ENCODE results near the gene TEX36. TPM values are rescaled to one million over a fixed set of nuclear protein-coding genes. Genes with fewer than 3 reads are reported as not detected.

Gene TEX36
- total and polyA plus RNA-seq, 2 of the 13 experiments (the other 11 are each of a cell fraction or from before 2014, with no cell fraction given), result not detected

- TF ChIP-seq PLSCR1 (CRISPR knock-in tag; IDR thresholded peaks at IDR 0.05; ENCODE audit: borderline replicate concordance) (no peak; the same call in 1 of the 2 replicates), USF2 (IDR thresholded peaks at IDR 0.05; ENCODE audit: low read depth, low read length) (no peak), USF2 (CRISPR knock-in tag; IDR thresholded peaks at IDR 0.05; ENCODE audit: borderline replicate concordance) (no peak), PAF1 (CRISPR knock-in tag; IDR thresholded peaks at IDR 0.05) (no peak), ZNF839 (CRISPR knock-in tag; IDR thresholded peaks at IDR 0.05; ENCODE audit: borderline replicate concordance) (no peak; the same call in 1 of the 2 replicates), SUZ12 (IDR thresholded peaks at IDR 0.05; ENCODE audit: low read depth, low read length) (no peak), JUND (CRISPR knock-in tag; IDR thresholded peaks at IDR 0.05) (peak; percentile 39; the same call in 1 of the 2 replicates), ZNF749 (CRISPR knock-in tag; IDR thresholded peaks at IDR 0.05; ENCODE audit: borderline replicate concordance) (peak; percentile 59; the same call in 1 of the 2 replicates), ZNF772 (CRISPR knock-in tag; IDR thresholded peaks at IDR 0.05) (peak; percentile 87; the same call in 1 of the 2 replicates), PHF8 (CRISPR knock-in tag; IDR thresholded peaks at IDR 0.05) (peak; percentile 93), PBX3 (CRISPR knock-in tag; IDR thresholded peaks at IDR 0.05; ENCODE audit: borderline replicate concordance) (peak; percentile 76; the same call in 1 of the 2 replicates), NFE2 (CRISPR knock-in tag; IDR thresholded peaks at IDR 0.05) (no peak), ZNF382 (CRISPR knock-in tag; IDR thresholded peaks at IDR 0.05; ENCODE audit: borderline replicate concordance) (no peak), ELF4 (CRISPR knock-in tag; IDR thresholded peaks at IDR 0.05; ENCODE audit: borderline replicate concordance) (peak; percentile 77; the same call in 1 of the 2 replicates), ZKSCAN1 (IDR thresholded peaks at IDR 0.05; ENCODE audit: low read length) (no peak), ARNT (IDR thresholded peaks at IDR 0.05) (no peak), PITX1 (CRISPR knock-in tag; IDR thresholded peaks at IDR 0.05) (peak; percentile 44; the same call in 1 of the 2 replicates), SNAPC2 (CRISPR knock-in tag; IDR thresholded peaks at IDR 0.05) (peak; percentile 83; the same call in 1 of the 2 replicates), DNMT1 (CRISPR knock-in tag; IDR thresholded peaks at IDR 0.05) (0 out of 2 replicates have a peak, but pooled peaks have one; percentile 38), PHB2 (IDR thresholded peaks at IDR 0.05; ENCODE audit: partially characterized antibody) (no peak), PRDM15 (CRISPR knock-in tag; IDR thresholded peaks at IDR 0.05) (peak; percentile 71; the same call in 1 of the 2 replicates), REXO4 (CRISPR knock-in tag; IDR thresholded peaks at IDR 0.05; ENCODE audit: borderline replicate concordance) (no peak; the same call in 1 of the 2 replicates)
These were observed 36.4 kb upstream of the TEX36 start, which contains the start of gene EDRF1 (continued) for GRCh38 chr10:125719173-125720001.

Measured in HepG2 (cell line).